ENCODE results near the gene NFATC3.

NFATC3 gene

GRCh38 chr16:68083861-68084503 is 1.2 kb upstream of the NFATC3 start:
- Histone ChIP-seq H3K27ac (ENCODE audit: low read length) (peak overlapping the region; percentile 97), H3K4me3 (ENCODE audit: low read depth in 1 of 2, low read length in 2 of 2) (peak overlapping the region; percentile 68 to 89), H3K27me3 (ENCODE audit: low read depth, low read length) (no peaks in the 10 kb centered on the region), H3K9me3 (ENCODE audit: control insufficient read depth in 1 of 2, low read length in 2 of 2) (no peaks in the 10 kb centered on the region), H3K36me3 (ENCODE audit: control insufficient read depth in 1 of 2, insufficient read depth in 2 of 2, low read length in 2 of 2) (peaks cover 0 to 9% of the 10 kb centered on the region in 2 donors), H3K4me1 (ENCODE audit: control insufficient read depth in 1 of 2, insufficient read depth in 2 of 2, low read length in 2 of 2) (peaks cover 33 to 42% of the 10 kb centered on the region in 2 donors)

GRCh38 chr16:68084504-68085258 is 489 bp upstream of the NFATC3 start:
- H3K27ac ChIP-seq (ENCODE audit: low read length) = peak overlapping the region; percentile 97
- H3K4me3 ChIP-seq (ENCODE audit: low read depth in 1 of 2, low read length in 2 of 2) = peak overlapping the region; percentile 68 to 89
- no peaks in the 10 kb centered on the region for H3K9me3 ChIP-seq (ENCODE audit: control insufficient read depth in 1 of 2, low read length in 2 of 2)
- H3K36me3 ChIP-seq (ENCODE audit: control insufficient read depth in 1 of 2, insufficient read depth in 2 of 2, low read length in 2 of 2) = peaks cover 0 to 2% of the 10 kb centered on the region in 2 donors
- no peaks in the 10 kb centered on the region for H3K27me3 ChIP-seq (ENCODE audit: low read depth, low read length)
- peaks cover 29 to 43% of the 10 kb centered on the region in 2 donors for H3K4me1 ChIP-seq (ENCODE audit: control insufficient read depth in 1 of 2, insufficient read depth in 2 of 2, low read length in 2 of 2)

GRCh38 chr16:68086336-68086841 is 1.2 kb downstream of the NFATC3 start:
- Histone ChIP-seq H3K9me3 (ENCODE audit: control insufficient read depth in 1 of 2, low read length in 2 of 2) (no peaks in the 10 kb centered on the region), H3K27ac (ENCODE audit: low read length) (peak overlapping the region; percentile 68), H3K36me3 (ENCODE audit: control insufficient read depth in 1 of 2, insufficient read depth in 2 of 2, low read length in 2 of 2) (no peaks in the 10 kb centered on the region), H3K27me3 (ENCODE audit: low read depth, low read length) (no peaks in the 10 kb centered on the region), H3K4me1 (ENCODE audit: control insufficient read depth in 1 of 2, insufficient read depth in 2 of 2, low read length in 2 of 2) (peaks cover 31 to 37% of the 10 kb centered on the region in 2 donors), H3K4me3 (ENCODE audit: low read depth in 1 of 2, low read length in 2 of 2) (peak overlapping the region; percentile 92 to 96)

- Histone ChIP-seq H3K36me3 (ENCODE audit: control insufficient read depth in 1 of 2, insufficient read depth in 2 of 2, low read length in 2 of 2) (no peaks in the 10 kb centered on the region), H3K4me3 (ENCODE audit: low read depth in 1 of 2, low read length in 2 of 2) (peak overlapping the region; percentile 92 to 96), H3K27me3 (ENCODE audit: low read depth, low read length) (no peaks in the 10 kb centered on the region), H3K27ac (ENCODE audit: low read length) (peak overlapping the region; percentile 68), H3K4me1 (ENCODE audit: control insufficient read depth in 1 of 2, insufficient read depth in 2 of 2, low read length in 2 of 2) (peaks cover 29 to 40% of the 10 kb centered on the region in 2 donors), H3K9me3 (ENCODE audit: control insufficient read depth in 1 of 2, low read length in 2 of 2) (no peaks in the 10 kb centered on the region)
Observed at GRCh38 chr16:68086860-68087268, 1.7 kb downstream of the NFATC3 start.

- H3K9me3 ChIP-seq (ENCODE audit: control insufficient read depth in 1 of 2, low read length in 2 of 2) = no peaks in the 10 kb centered on the region
- peaks cover 25 to 40% of the 10 kb centered on the region in 2 donors for H3K4me1 ChIP-seq (ENCODE audit: control insufficient read depth in 1 of 2, insufficient read depth in 2 of 2, low read length in 2 of 2)
- no peak overlapping the region for H3K4me3 ChIP-seq (ENCODE audit: low read depth in 1 of 2, low read length in 2 of 2)
- no peaks in the 10 kb centered on the region for H3K36me3 ChIP-seq (ENCODE audit: control insufficient read depth in 1 of 2, insufficient read depth in 2 of 2, low read length in 2 of 2)
- no peaks in the 10 kb centered on the region for H3K27me3 ChIP-seq (ENCODE audit: low read depth, low read length)
- no peak overlapping the region for H3K27ac ChIP-seq (ENCODE audit: low read length)
Observed at GRCh38 chr16:68087688-68088087, 2.5 kb downstream of the NFATC3 start.

GRCh38 chr16:68088130-68088972 is 3.2 kb downstream of the NFATC3 start:
- peaks cover 21 to 44% of the 10 kb centered on the region in 2 donors for H3K4me1 ChIP-seq (ENCODE audit: control insufficient read depth in 1 of 2, insufficient read depth in 2 of 2, low read length in 2 of 2)
- H3K27ac ChIP-seq (ENCODE audit: low read length) = no peak overlapping the region
- no peak overlapping the region for H3K4me3 ChIP-seq (ENCODE audit: low read depth in 1 of 2, low read length in 2 of 2)
- no peaks in the 10 kb centered on the region for H3K27me3 ChIP-seq (ENCODE audit: low read depth, low read length)
- no peaks in the 10 kb centered on the region for H3K36me3 ChIP-seq (ENCODE audit: control insufficient read depth in 1 of 2, insufficient read depth in 2 of 2, low read length in 2 of 2)
- H3K9me3 ChIP-seq (ENCODE audit: control insufficient read depth in 1 of 2, low read length in 2 of 2) = no peaks in the 10 kb centered on the region

- Histone ChIP-seq H3K4me1 (ENCODE audit: control insufficient read depth in 1 of 2, insufficient read depth in 2 of 2, low read length in 2 of 2) (peaks cover 14 to 44% of the 10 kb centered on the region in 2 donors), H3K4me3 (ENCODE audit: low read depth in 1 of 2, low read length in 2 of 2) (no peak overlapping the region), H3K27ac (ENCODE audit: low read length) (no peak overlapping the region), H3K36me3 (ENCODE audit: control insufficient read depth in 1 of 2, insufficient read depth in 2 of 2, low read length in 2 of 2) (no peaks in the 10 kb centered on the region), H3K27me3 (ENCODE audit: low read depth, low read length) (no peaks in the 10 kb centered on the region), H3K9me3 (ENCODE audit: control insufficient read depth in 1 of 2, low read length in 2 of 2) (no peaks in the 10 kb centered on the region)
Observed at GRCh38 chr16:68089067-68089466, 3.9 kb downstream of the NFATC3 start.

GRCh38 chr16:68090130-68090529 is 5.0 kb downstream of the NFATC3 start:
- Histone ChIP-seq H3K36me3 (ENCODE audit: control insufficient read depth in 1 of 2, insufficient read depth in 2 of 2, low read length in 2 of 2) (no peaks in the 10 kb centered on the region), H3K9me3 (ENCODE audit: control insufficient read depth in 1 of 2, low read length in 2 of 2) (no peaks in the 10 kb centered on the region), H3K27ac (ENCODE audit: low read length) (no peak overlapping the region), H3K27me3 (ENCODE audit: low read depth, low read length) (no peaks in the 10 kb centered on the region), H3K4me3 (ENCODE audit: low read depth in 1 of 2, low read length in 2 of 2) (no peak overlapping the region), H3K4me1 (ENCODE audit: control insufficient read depth in 1 of 2, insufficient read depth in 2 of 2, low read length in 2 of 2) (peaks cover 12 to 40% of the 10 kb centered on the region in 2 donors)

- H3K27ac ChIP-seq (ENCODE audit: low read length) = no peak overlapping the region
- H3K9me3 ChIP-seq (ENCODE audit: control insufficient read depth in 1 of 2, low read length in 2 of 2) = no peaks in the 10 kb centered on the region
- no peaks in the 10 kb centered on the region for H3K27me3 ChIP-seq (ENCODE audit: low read depth, low read length)
- H3K4me3 ChIP-seq (ENCODE audit: low read depth in 1 of 2, low read length in 2 of 2) = no peak overlapping the region
- no peaks in the 10 kb centered on the region for H3K36me3 ChIP-seq (ENCODE audit: control insufficient read depth in 1 of 2, insufficient read depth in 2 of 2, low read length in 2 of 2)
- H3K4me1 ChIP-seq (ENCODE audit: control insufficient read depth in 1 of 2, insufficient read depth in 2 of 2, low read length in 2 of 2) = peaks cover 12 to 43% of the 10 kb centered on the region in 2 donors
Observed at GRCh38 chr16:68090533-68090932, 5.4 kb downstream of the NFATC3 start.

GRCh38 chr16:68091380-68092261 is 6.5 kb downstream of the NFATC3 start:
- no peaks in the 10 kb centered on the region for H3K27me3 ChIP-seq (ENCODE audit: low read depth, low read length)

More at GRCh38 chr16:68091380-68092261, 6.5 kb downstream of the NFATC3 start:
- Histone ChIP-seq H3K4me3 (ENCODE audit: low read depth in 1 of 2, low read length in 2 of 2) (no peak overlapping the region), H3K9me3 (ENCODE audit: control insufficient read depth in 1 of 2, low read length in 2 of 2) (no peaks in the 10 kb centered on the region), H3K4me1 (ENCODE audit: control insufficient read depth in 1 of 2, insufficient read depth in 2 of 2, low read length in 2 of 2) (peaks cover 12 to 41% of the 10 kb centered on the region in 2 donors), H3K27ac (ENCODE audit: low read length) (no peak overlapping the region), H3K36me3 (ENCODE audit: control insufficient read depth in 1 of 2, insufficient read depth in 2 of 2, low read length in 2 of 2) (no peaks in the 10 kb centered on the region)

Data from muscle layer of duodenum (tissue), 2 donors.